NCI-H345 (cell line): ENCODE results near the gene ZNF345.

Source experiments
- DNase-seq: peaks from one replicate; lab custom pipeline; 2025; lab: John Stamatoyannopoulos, UW

Gene ZNF345

GRCh38 chr19:36850559-36851442, at the start of gene ZNF345:
ZNF345 (plus strand) TSS chr19:36850876; CDS start chr19:36876831, 25,955 bp downstream.
- DNase-seq = peak; percentile 100

GRCh38 chr19:36805364-36805763, 45.3 kb upstream of the ZNF345 start:
- DNase-seq = no peak

- DNase-seq = no peak
Measured at GRCh38 chr19:36807029-36807428, 43.6 kb upstream of the ZNF345 start.

GRCh38 chr19:36819130-36819630, 31.5 kb upstream of the ZNF345 start:
- no peak for DNase-seq

GRCh38 chr19:36821758-36822157, 28.9 kb upstream of the ZNF345 start:
- no peak for DNase-seq

GRCh38 chr19:36833430-36833829, 17.2 kb upstream of the ZNF345 start:
- DNase-seq = no peak

- DNase-seq = no peak
Measured at GRCh38 chr19:36837176-36837905, 13.3 kb upstream of the ZNF345 start.

GRCh38 chr19:36837906-36838783, 12.5 kb upstream of the ZNF345 start, which contains the start of gene ZNF790:
ZNF790 (minus strand) TSS chr19:36838387; CDS start chr19:36825619, 12,768 bp downstream.
- peak; percentile 94 for DNase-seq

GRCh38 chr19:36838784-36839324, 11.8 kb upstream of the ZNF345 start:
- DNase-seq = no peak

- DNase-seq = no peak
Measured at GRCh38 chr19:36847968-36848367, 2.7 kb upstream of the ZNF345 start.

GRCh38 chr19:36849701-36850558, 746 bp upstream of the ZNF345 start:
- peak; percentile 98 for DNase-seq

- DNase-seq = no peak
Measured at GRCh38 chr19:36851898-36852297, 1.2 kb downstream of the ZNF345 start.

GRCh38 chr19:36876993-36877938, 26.6 kb downstream of the ZNF345 start:
- no peak for DNase-seq

GRCh38 chr19:36891768-36892357, 41.2 kb downstream of the ZNF345 start:
- DNase-seq = no peak

- DNase-seq = no peak
Measured at GRCh38 chr19:36894849-36895383, 44.2 kb downstream of the ZNF345 start.

GRCh38 chr19:36898422-36898821, 47.7 kb downstream of the ZNF345 start:
- no peak for DNase-seq

- DNase-seq = peak; percentile 97
Measured at GRCh38 chr19:36915992-36916830, 65.5 kb downstream of the ZNF345 start, which contains the start of the genes ZNF568 and ZNF829. ZNF568 (plus strand) TSS chr19:36916332; CDS start chr19:36922771, 6,439 bp downstream. ZNF829 (minus strand) TSS chr19:36916291; CDS start chr19:36915167, 1,124 bp downstream.
